ENCODE results near the gene PARD3.

- TF ChIP-seq CTCF (IDR thresholded peaks at IDR 0.05) (no peak), POLR2A (IDR thresholded peaks at IDR 0.05) (no peak)
These were observed 338.5 kb downstream of the PARD3 start for GRCh38 chr10:34476608-34477007.
